GM12801 (cell line): ENCODE measurements around the gene AIPL1.

Source experiments
- TF ChIP-seq, protein P1 (sequence below): IDR thresholded peaks from one replicate; pipeline ENCODE4 v1.5.1; 2011; ENCODE audit warnings: control low read depth; ENCODE audit not compliant: insufficient read length; ENCODE audit errors: extremely low read depth

The AIPL1 gene

DNA sequence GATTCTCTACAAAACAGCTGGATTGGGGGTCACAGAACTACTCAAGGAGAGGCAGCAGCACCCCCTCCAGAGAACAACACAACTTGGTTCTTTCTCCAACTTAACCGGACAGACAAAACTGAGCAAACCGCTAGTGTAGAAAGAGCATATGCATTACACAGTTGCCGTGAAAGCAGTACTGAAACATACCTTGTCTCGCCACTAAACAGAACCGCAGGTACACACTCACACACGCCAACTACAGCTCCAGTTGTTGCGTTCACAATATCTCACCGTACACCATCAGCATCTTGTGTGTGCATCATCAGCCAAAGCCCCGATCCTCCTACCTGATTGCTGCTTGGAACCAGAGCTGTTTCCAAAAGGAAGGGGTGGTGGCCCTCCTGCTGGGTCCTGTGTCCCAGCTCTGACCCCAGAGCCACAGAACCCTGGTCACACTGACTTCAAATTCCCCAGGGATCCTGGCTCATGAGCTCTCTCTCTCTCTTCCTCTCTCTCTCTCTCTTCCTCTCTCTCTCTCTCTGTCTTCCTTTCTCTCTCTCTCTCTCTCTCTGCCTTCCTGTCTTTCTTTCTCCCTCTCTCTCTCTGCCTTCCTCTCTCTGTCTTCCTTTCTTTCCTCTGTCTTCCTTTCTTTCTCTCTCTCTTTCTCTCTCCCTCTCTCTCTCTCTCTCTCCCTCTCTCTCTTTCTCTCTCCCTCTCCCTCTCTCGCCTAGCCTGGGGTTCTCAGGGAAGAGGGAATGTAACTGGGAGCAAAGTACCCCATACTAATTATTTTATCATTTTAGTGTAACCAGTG lies 17.7 kb upstream of the AIPL1 start:
- TF ChIP-seq, protein P1, sequence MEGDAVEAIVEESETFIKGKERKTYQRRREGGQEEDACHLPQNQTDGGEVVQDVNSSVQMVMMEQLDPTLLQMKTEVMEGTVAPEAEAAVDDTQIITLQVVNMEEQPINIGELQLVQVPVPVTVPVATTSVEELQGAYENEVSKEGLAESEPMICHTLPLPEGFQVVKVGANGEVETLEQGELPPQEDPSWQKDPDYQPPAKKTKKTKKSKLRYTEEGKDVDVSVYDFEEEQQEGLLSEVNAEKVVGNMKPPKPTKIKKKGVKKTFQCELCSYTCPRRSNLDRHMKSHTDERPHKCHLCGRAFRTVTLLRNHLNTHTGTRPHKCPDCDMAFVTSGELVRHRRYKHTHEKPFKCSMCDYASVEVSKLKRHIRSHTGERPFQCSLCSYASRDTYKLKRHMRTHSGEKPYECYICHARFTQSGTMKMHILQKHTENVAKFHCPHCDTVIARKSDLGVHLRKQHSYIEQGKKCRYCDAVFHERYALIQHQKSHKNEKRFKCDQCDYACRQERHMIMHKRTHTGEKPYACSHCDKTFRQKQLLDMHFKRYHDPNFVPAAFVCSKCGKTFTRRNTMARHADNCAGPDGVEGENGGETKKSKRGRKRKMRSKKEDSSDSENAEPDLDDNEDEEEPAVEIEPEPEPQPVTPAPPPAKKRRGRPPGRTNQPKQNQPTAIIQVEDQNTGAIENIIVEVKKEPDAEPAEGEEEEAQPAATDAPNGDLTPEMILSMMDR, result no peak

DNA sequence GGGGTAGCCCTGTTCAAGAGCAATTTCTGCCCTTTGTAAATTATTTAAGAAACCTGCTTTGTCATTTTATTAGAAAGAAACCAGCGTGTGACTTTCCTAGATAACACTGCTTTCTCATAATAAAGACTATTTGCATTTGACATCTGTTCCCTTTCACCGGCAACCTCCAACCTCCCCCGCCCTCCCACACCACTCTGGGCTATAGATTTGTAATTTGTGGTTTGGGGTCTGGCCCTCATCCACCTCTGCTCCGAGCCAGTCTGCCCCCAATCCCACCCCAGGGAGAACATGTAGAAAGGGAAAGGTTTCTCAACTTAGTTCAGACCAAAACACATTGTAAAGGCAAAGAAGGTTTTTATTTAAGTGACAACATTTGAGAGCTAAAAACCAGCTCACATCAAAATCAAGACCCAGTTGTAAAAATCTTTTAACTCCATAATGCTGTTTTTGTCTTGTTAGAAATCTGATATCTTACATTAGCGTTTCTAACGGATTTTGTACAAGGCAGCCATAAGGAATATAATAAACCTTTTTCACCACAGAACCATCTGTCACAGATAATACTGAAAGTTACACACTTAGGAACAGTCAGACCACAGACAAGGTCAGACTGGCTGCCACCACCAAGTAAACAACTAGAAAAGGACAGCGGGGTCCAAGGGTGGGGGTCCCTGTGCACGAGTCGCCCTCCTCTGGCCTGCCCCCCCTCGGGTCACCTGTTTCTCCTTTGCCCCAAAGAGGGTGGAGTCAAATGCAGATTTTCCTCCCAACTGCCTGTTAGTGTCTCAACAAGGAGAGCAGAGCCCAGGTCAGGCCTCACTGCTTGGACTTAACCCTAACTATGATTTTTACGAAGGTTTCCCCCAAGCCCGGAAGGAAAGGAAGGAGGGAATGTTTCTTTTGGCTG lies 16.3 kb upstream of the AIPL1 start:
- TF ChIP-seq, protein P1, result no peak

DNA sequence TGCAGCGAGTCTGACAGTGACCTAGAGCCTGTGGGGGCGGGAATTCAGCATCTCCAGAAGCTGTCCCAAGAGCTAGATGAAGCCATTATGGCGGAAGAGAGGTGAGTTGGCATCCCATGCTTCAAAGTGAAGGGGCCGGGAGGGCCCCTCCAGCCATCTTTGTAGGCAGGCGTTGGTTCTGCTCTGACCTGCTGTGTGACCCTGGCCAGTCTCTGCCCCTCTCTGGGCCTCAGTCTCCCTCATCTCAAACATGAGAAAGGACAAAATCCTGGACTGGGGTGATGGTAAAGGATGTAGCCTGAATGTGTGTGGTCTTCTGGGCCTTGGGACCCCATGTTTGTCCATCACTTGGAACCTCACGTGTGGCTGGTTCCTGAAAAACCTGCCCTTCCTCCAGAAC lies 14.4 kb upstream of the AIPL1 start:
- TF ChIP-seq, protein P1, result no peak

DNA sequence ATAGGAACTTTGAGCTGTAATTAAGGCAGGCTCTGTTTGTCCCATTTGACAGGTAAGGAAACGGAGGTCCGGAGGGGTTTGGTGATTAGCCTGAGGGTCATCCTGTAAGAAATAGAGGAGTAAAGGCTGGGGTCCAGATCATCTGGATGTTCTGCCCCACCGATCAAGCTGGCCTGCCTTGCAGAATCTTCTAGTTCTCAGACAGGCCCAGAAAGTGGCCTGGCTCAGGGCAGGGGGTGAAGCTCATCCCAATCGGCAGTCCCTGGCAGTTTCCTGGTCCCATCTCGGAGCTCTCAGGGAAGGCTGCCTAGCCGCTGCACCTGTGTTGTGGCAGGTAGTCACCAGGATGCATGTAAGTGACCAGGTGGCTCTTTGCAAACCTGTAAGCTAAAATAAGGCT lies 13.6 kb upstream of the AIPL1 start:
- TF ChIP-seq, protein P1, result no peak

DNA sequence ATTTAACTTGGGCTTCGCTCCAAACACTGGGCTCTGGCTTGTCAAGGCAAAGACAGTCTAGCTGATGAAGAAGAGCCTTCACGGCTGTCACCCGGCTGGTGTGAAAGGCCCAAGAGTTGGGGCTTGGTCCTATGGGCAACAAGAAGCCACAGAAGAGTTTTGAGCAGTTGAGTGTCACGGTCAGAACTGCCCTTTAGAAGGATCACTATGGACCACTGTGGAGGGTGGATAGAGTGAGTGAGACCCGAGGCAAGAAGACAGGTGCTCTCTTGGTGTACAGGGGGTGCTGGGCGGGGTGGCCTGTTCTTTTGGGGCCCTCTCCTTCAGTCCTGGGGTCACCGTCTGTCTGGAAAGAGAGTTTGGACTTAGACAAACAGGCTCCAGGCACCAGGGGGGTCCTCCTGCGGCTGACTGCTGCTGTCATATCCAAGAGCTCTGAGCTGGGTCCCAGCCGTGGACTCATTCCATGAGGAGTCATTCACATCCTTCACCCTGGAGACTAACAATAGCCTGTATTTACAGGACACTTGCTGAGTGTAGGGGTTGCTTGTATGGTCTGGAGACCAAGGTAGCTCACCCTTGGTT lies 11.7 kb upstream of the AIPL1 start:
- TF ChIP-seq, protein P1, result no peak

DNA sequence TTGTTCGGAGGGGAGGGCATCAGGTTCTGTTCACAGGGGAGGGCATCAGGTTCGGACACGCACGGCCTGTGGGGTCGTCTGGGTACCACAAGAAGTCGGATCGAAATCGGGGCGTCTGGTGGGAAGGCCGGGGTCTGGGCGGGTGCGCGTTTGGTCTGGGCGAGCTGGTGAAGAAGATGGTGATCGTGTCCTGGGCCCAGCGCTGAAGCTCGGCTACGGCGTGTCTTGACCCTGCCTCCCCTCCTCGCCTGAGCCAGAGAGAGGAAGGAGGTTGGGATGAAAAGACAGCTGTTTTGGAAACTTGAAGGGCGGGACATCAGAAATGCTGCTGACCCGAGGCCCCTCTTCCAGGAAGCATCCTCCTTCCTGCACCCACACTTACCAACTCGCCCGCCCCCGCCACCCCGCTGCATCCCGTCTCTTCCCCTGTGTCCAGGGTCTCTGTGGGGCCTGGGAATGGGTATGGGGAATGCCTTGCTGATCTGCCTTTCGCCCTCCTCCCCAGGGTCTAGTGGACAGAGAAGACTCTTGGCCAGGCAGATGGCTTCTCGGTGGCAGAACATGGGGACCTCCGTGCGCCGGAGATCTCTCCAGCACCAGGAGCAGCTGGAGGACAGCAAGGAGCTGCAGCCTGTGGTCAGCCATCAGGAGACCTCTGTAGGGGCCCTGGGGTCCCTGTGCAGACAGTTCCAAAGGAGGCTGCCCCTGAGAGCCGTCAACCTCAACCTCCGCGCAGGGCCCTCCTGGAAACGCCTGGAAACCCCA lies 9.8 kb upstream of the AIPL1 start:
- TF ChIP-seq, protein P1, result no peak
